DMS53 (cell line): ENCODE data around the gene ECE2.

ENCODE experiments used
- DNase-seq: peaks from one replicate; lab custom pipeline; 2025; lab: John Stamatoyannopoulos, UW

The ECE2 gene

GRCh38 chr3:184314700-184315542, 39.1 kb downstream of the ECE2 start:
- peak; percentile 76 for DNase-seq

- no peak for DNase-seq
Measured at GRCh38 chr3:184315543-184315867, 39.7 kb downstream of the ECE2 start.

GRCh38 chr3:184315871-184316661, 40.2 kb downstream of the ECE2 start:
- no peak for DNase-seq

- no peak for DNase-seq
Measured at GRCh38 chr3:184316792-184317191, 41.0 kb downstream of the ECE2 start.

- DNase-seq: no peak
Measured at GRCh38 chr3:184317201-184317600, 41.4 kb downstream of the ECE2 start.

GRCh38 chr3:184320104-184320445, 44.3 kb downstream of the ECE2 start:
- DNase-seq: peak; percentile 77

- no peak for DNase-seq
Measured at GRCh38 chr3:184321666-184322065, 45.8 kb downstream of the ECE2 start.

GRCh38 chr3:184322731-184323487, 47.1 kb downstream of the ECE2 start:
- DNase-seq: no peak

GRCh38 chr3:184323696-184324095, 47.9 kb downstream of the ECE2 start:
- DNase-seq: no peak

GRCh38 chr3:184325269-184325668, 49.4 kb downstream of the ECE2 start:
- DNase-seq: no peak

- no peak for DNase-seq
Measured at GRCh38 chr3:184325715-184326369, 50.0 kb downstream of the ECE2 start.

- DNase-seq: no peak
Measured at GRCh38 chr3:184327171-184327570, 51.3 kb downstream of the ECE2 start.

GRCh38 chr3:184328516-184328915, 52.7 kb downstream of the ECE2 start:
- DNase-seq: no peak

GRCh38 chr3:184332370-184333090, 56.7 kb downstream of the ECE2 start:
- DNase-seq: no peak

GRCh38 chr3:184333190-184333589, 57.4 kb downstream of the ECE2 start:
- DNase-seq: no peak

- no peak for DNase-seq
Measured at GRCh38 chr3:184333700-184334099, 57.9 kb downstream of the ECE2 start.

GRCh38 chr3:184334470-184335158, 58.8 kb downstream of the ECE2 start:
- peak; percentile 57 for DNase-seq

GRCh38 chr3:184335291-184335660, 59.5 kb downstream of the ECE2 start:
- DNase-seq: peak; percentile 72

GRCh38 chr3:184335661-184336546, 60.1 kb downstream of the ECE2 start:
- peak; percentile 87 for DNase-seq
